ENCODE results near the gene SSR1. TPM values are rescaled to one million over a fixed set of nuclear protein-coding genes. Genes with fewer than 3 reads are reported as not detected.

Gene SSR1
- total and polyA plus RNA-seq, 5 donors, result 21.6 to 96.3 (median 76.1) TPM

GRCh38 chr6:7247179-7247456 lies 65.9 kb downstream of the SSR1 start:
- no peaks in the 10 kb centered on the region for H3K4me1 ChIP-seq (ENCODE audit: control insufficient read depth, insufficient read depth, low read length)
- H3K27me3 ChIP-seq (ENCODE audit: control insufficient read depth, insufficient read depth), result no peaks in the 10 kb centered on the region
- no peaks in the 10 kb centered on the region for H3K9me3 ChIP-seq (ENCODE audit: control insufficient read depth, low read length)
- no peak overlapping the region for H3K4me3 ChIP-seq (ENCODE audit: low read length)
- ATAC-seq (no peak), DNase-seq (no peak)
- 96% methylated on average over 15 of the region's 15 CpGs for WGBS
- intact Hi-C loops (cut with DNase I), result loop anchor here in 3 of 4 donors (10.0 kb wide), 3 partner anchors 132 to 522 kb away; no protein-coding TSS in a partner anchor
- no peak overlapping the region for H3K27ac ChIP-seq (ENCODE audit: low read length)

- Histone ChIP-seq H3K27ac (ENCODE audit: low read length) (no peak overlapping the region), H3K4me3 (ENCODE audit: low read length) (no peak overlapping the region), H3K9me3 (ENCODE audit: control insufficient read depth, low read length) (no peaks in the 10 kb centered on the region), H3K4me1 (ENCODE audit: control insufficient read depth, insufficient read depth, low read length) (no peaks in the 10 kb centered on the region), H3K27me3 (ENCODE audit: control insufficient read depth, insufficient read depth) (no peaks in the 10 kb centered on the region)
- 94% methylated on average over 71 of the region's 71 CpGs for WGBS
- peak; percentile 3 to 5 for ATAC-seq
- intact Hi-C loops (cut with DNase I), result loop anchor here in 3 of 4 donors (10.0 kb wide), 3 partner anchors 132 to 522 kb away; no protein-coding TSS in a partner anchor
- no peak for DNase-seq
These were observed 66.4 kb downstream of the SSR1 start for GRCh38 chr6:7246401-7247178.

- ATAC-seq (no peak), DNase-seq (no peak)
- Histone ChIP-seq H3K4me3 (ENCODE audit: low read length) (no peak overlapping the region), H3K27ac (ENCODE audit: low read length) (no peak overlapping the region), H3K4me1 (ENCODE audit: control insufficient read depth, insufficient read depth, low read length) (no peaks in the 10 kb centered on the region), H3K9me3 (ENCODE audit: control insufficient read depth, low read length) (no peaks in the 10 kb centered on the region), H3K27me3 (ENCODE audit: control insufficient read depth, insufficient read depth) (no peaks in the 10 kb centered on the region)
- 91% methylated on average over 15 of the region's 15 CpGs for WGBS
- intact Hi-C loops (cut with DNase I), result loop anchor here in 3 of 4 donors (10.0 kb wide), 3 partner anchors 131 to 521 kb away; no protein-coding TSS in a partner anchor
These were observed 67.2 kb downstream of the SSR1 start for GRCh38 chr6:7245668-7246393.

GRCh38 chr6:7243179-7243981 lies 69.6 kb downstream of the SSR1 start:
- Histone ChIP-seq H3K4me3 (ENCODE audit: low read length) (no peak overlapping the region), H3K27me3 (ENCODE audit: control insufficient read depth, insufficient read depth) (no peaks in the 10 kb centered on the region), H3K27ac (ENCODE audit: low read length) (no peak overlapping the region), H3K4me1 (ENCODE audit: control insufficient read depth, insufficient read depth, low read length) (no peaks in the 10 kb centered on the region), H3K9me3 (ENCODE audit: control insufficient read depth, low read length) (no peaks in the 10 kb centered on the region)
- peak; percentile 40 to 65 for ATAC-seq
- intact Hi-C loops (cut with DNase I), result loop anchor here (5.0 to 10.0 kb wide), 4 partner anchors 129 to 566 kb away; no protein-coding TSS in a partner anchor
- 6% methylated on average over 7 of the region's 7 CpGs for WGBS
- DNase-seq, result no peak

- Histone ChIP-seq H3K27me3 (ENCODE audit: control insufficient read depth, insufficient read depth) (no peaks in the 10 kb centered on the region), H3K4me1 (ENCODE audit: control insufficient read depth, insufficient read depth, low read length) (no peaks in the 10 kb centered on the region), H3K27ac (ENCODE audit: low read length) (no peak overlapping the region), H3K4me3 (ENCODE audit: low read length) (no peak overlapping the region), H3K9me3 (ENCODE audit: control insufficient read depth, low read length) (no peaks in the 10 kb centered on the region)
- ATAC-seq, result peak in 1 of 2 donors; percentile 4
- 75% methylated on average over 4 of the region's 4 CpGs for WGBS
- no peak for DNase-seq
- intact Hi-C loops (cut with DNase I), result loop anchor here (5.0 to 10.0 kb wide), 4 partner anchors 128 to 566 kb away; no protein-coding TSS in a partner anchor
These were observed 70.2 kb downstream of the SSR1 start for GRCh38 chr6:7242835-7243178.

- ATAC-seq (no peak), DNase-seq (no peak)
- intact Hi-C loops (cut with DNase I), result loop anchor here (5.0 to 10.0 kb wide), 4 partner anchors 127 to 565 kb away; no protein-coding TSS in a partner anchor
- Histone ChIP-seq H3K4me3 (ENCODE audit: low read length) (no peak overlapping the region), H3K27ac (ENCODE audit: low read length) (no peak overlapping the region), H3K27me3 (ENCODE audit: control insufficient read depth, insufficient read depth) (no peaks in the 10 kb centered on the region), H3K9me3 (ENCODE audit: control insufficient read depth, low read length) (no peaks in the 10 kb centered on the region), H3K4me1 (ENCODE audit: control insufficient read depth, insufficient read depth, low read length) (no peaks in the 10 kb centered on the region)
- 77% methylated on average over 13 of the region's 13 CpGs for WGBS
These were observed 71.0 kb downstream of the SSR1 start for GRCh38 chr6:7241709-7242645.

- WGBS, result 84% methylated on average over 10 of the region's 10 CpGs
- H3K4me3 ChIP-seq (ENCODE audit: low read length), result no peak overlapping the region
- no peak for ATAC-seq
- no peaks in the 10 kb centered on the region for H3K4me1 ChIP-seq (ENCODE audit: control insufficient read depth, insufficient read depth, low read length)
- H3K9me3 ChIP-seq (ENCODE audit: control insufficient read depth, low read length), result no peaks in the 10 kb centered on the region
- H3K27me3 ChIP-seq (ENCODE audit: control insufficient read depth, insufficient read depth), result no peaks in the 10 kb centered on the region
- H3K27ac ChIP-seq (ENCODE audit: low read length), result no peak overlapping the region
- DNase-seq, result no peak
- intact Hi-C loops (cut with DNase I), result loop anchor here (5.0 to 10.0 kb wide), 4 partner anchors 126 to 564 kb away; no protein-coding TSS in a partner anchor
These were observed 71.8 kb downstream of the SSR1 start for GRCh38 chr6:7241160-7241559.

- Histone ChIP-seq H3K4me3 (ENCODE audit: low read length) (no peak overlapping the region), H3K27ac (ENCODE audit: low read length) (no peak overlapping the region), H3K27me3 (ENCODE audit: control insufficient read depth, insufficient read depth) (no peaks in the 10 kb centered on the region), H3K4me1 (ENCODE audit: control insufficient read depth, insufficient read depth, low read length) (no peaks in the 10 kb centered on the region), H3K9me3 (ENCODE audit: control insufficient read depth, low read length) (no peaks in the 10 kb centered on the region)
- intact Hi-C loops (cut with DNase I), result loop anchor here (5.0 to 10.0 kb wide), 4 partner anchors 126 to 563 kb away; no protein-coding TSS in a partner anchor
- ATAC-seq (no peak), DNase-seq (peak in 1 of 3 donors; percentile 10)
- WGBS, result 92% methylated on average over 9 of the region's 9 CpGs
These were observed 72.6 kb downstream of the SSR1 start for GRCh38 chr6:7240351-7240750.

- 68% methylated on average over 5 of the region's 5 CpGs for whole genome bisulfite sequencing
- Histone ChIP-seq H3K27ac (ENCODE audit: low read length) (no peak overlapping the region), H3K4me1 (ENCODE audit: control insufficient read depth, insufficient read depth, low read length) (no peaks in the 10 kb centered on the region), H3K4me3 (ENCODE audit: low read length) (no peak overlapping the region), H3K9me3 (ENCODE audit: control insufficient read depth, low read length) (no peaks in the 10 kb centered on the region), H3K27me3 (ENCODE audit: control insufficient read depth, insufficient read depth) (no peaks in the 10 kb centered on the region)
- ATAC-seq (no peak), DNase-seq (no peak)
- intact Hi-C loops (cut with DNase I), result loop anchor here (5.0 to 10.0 kb wide), 4 partner anchors 125 to 562 kb away; no protein-coding TSS in a partner anchor
These were observed 73.4 kb downstream of the SSR1 start for GRCh38 chr6:7239590-7239948.
